Prostate gland (tissue), 2 donors: ENCODE measurements around the gene ZSWIM5. TPM values are rescaled to one million over a fixed set of nuclear protein-coding genes. Genes with fewer than 3 reads are reported as not detected.
A peak's percentile ranks its signal among the peaks of the same experiment; 100 is the strongest.
"Not testable (repeated sequence)": the region's sequence is repeated elsewhere in the genome, so short reads cannot be mapped to it uniquely, and the experiment has no call there.

Source experiments
- DNase-seq: peaks from one replicate; pipeline ENCODE4 v3.0.0-alpha.2; 2019; ENCODE audit warnings: low spot score
- H3K27ac ChIP-seq, 2 donors: fragments of 200-600 bp; sonication (generic); 2 replicates each; pipeline ENCODE4 v1.5.1; 2017 to 2019
- H3K27me3 ChIP-seq: fragments of 200-600 bp; sonication (generic); replicated peaks from 2 replicates; pipeline ENCODE4 v1.5.1; 2019; ENCODE audit not compliant: insufficient read depth
- H3K36me3 ChIP-seq, 2 donors: fragments of 200-600 bp; sonication (generic); 1 replicate in 1 of 2; 2 replicates in 1 of 2; pipeline versions ENCODE4 v1.5.1 to v1.8.1; 2017 to 2019
- H3K4me1 ChIP-seq: fragments of 200-600 bp; sonication (generic); replicated peaks from 2 replicates; pipeline ENCODE4 v1.5.1; 2019
- H3K4me3 ChIP-seq, 2 donors: fragments of 200-600 bp; sonication (generic); 2 replicates each; pipeline ENCODE4 v1.5.1; 2017 to 2019
- H3K9me3 ChIP-seq: fragments of 200-600 bp; sonication (generic); 2 replicates; pipeline ENCODE4 v1.5.1; 2017
- POLR2A ChIP-seq: fragments of 450-650 bp; IDR thresholded peaks from one replicate; pipeline ENCODE4 v1.6.1; 2016; ENCODE audit warnings: antibody characterized with exemption, mild to moderate bottlenecking
- POLR2AphosphoS5 ChIP-seq: sonication (generic); formaldehyde crosslinking; IDR thresholded peaks from one replicate; pipeline ENCODE4 v1.6.1; 2017; ENCODE audit warnings: antibody characterized with exemption
- WGBS: methylation state at CpG from one replicate; pipeline ENCODE4 v1.1.5; 2018; 5-methylcytosine and 5-hydroxymethylcytosine counted together
- intact Hi-C: fragments of 100-400 bp; cut with DNase I; formaldehyde crosslinking; loops from one replicate; pipeline ENCODE4 v1.14.2; 2022
- total RNA-seq, 2 donors: library from RNA; depleted of rRNA; stranded (reverse); fragments of >200 nt; gene quantifications; one replicate each; pipeline ENCODE4 v1.1.0, GENCODE V29; 2016
- TF ChIP-seq, protein P1 (sequence below), 4 experiments: fragments of 200-600 bp in 2 of 4; fragments of 450-650 bp in 2 of 4; sonication (generic) in 2 of 4; IDR thresholded peaks; 1 replicate in 3 of 4; 2 replicates in 1 of 4; pipeline ENCODE4 v1.5.1; 2016 to 2019; ENCODE audit warnings: antibody characterized with exemption in 4 of 4, mild to moderate bottlenecking in 2 of 4, moderate library complexity in 2 of 4

Gene ZSWIM5
- total RNA-seq, 2 donors from 2014 or later, result 7.2 to 18.6 TPM

GRCh38 chr1:44985747-44986359 lies 220.6 kb downstream of the ZSWIM5 start:
- DNase-seq, result no peak
- Histone ChIP-seq H3K4me1 (peaks cover 5% of the 10 kb centered on the region), H3K9me3 (no peaks in the 10 kb centered on the region), H3K4me3 (peak overlapping the region; percentile 65 to 68), H3K27me3 (no peaks in the 10 kb centered on the region), H3K27ac (peak overlapping the region; percentile 38 to 58), H3K36me3 (no peaks in the 10 kb centered on the region)
- TF ChIP-seq POLR2AphosphoS5 (no peak), POLR2A (no peak)
- TF ChIP-seq, protein P1, sequence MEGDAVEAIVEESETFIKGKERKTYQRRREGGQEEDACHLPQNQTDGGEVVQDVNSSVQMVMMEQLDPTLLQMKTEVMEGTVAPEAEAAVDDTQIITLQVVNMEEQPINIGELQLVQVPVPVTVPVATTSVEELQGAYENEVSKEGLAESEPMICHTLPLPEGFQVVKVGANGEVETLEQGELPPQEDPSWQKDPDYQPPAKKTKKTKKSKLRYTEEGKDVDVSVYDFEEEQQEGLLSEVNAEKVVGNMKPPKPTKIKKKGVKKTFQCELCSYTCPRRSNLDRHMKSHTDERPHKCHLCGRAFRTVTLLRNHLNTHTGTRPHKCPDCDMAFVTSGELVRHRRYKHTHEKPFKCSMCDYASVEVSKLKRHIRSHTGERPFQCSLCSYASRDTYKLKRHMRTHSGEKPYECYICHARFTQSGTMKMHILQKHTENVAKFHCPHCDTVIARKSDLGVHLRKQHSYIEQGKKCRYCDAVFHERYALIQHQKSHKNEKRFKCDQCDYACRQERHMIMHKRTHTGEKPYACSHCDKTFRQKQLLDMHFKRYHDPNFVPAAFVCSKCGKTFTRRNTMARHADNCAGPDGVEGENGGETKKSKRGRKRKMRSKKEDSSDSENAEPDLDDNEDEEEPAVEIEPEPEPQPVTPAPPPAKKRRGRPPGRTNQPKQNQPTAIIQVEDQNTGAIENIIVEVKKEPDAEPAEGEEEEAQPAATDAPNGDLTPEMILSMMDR (IDR thresholded peaks at IDR 0.05), result no peak
- intact Hi-C loops, result loop anchor here (5.0 kb wide), 1 partner anchor 144 kb away; the partner anchor contains the start of gene PTCH2
- WGBS, result 3% methylated on average over 19 of the region's 19 CpGs

DNA sequence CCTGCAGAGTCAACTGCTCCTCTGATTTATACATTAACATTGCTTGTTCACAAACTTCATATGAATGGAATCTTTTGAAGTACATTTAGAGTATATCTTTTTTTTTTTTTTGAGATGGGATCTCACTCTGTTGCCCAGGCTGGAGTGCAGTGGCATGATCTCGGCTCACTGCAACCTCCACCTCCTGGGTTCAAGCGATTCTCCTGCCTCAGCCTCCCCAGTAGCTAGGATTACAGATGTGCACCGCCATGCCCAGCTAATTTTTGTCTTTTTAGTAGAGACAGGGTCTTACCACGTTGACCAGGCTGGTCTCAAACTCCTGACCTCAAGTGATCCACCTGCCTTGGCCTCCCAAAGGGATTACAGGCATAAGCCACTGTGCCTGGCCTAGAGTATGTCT lies 229.0 kb downstream of the ZSWIM5 start:
- DNase-seq, H3K36me3 ChIP-seq, H3K4me3 ChIP-seq, H3K27me3 ChIP-seq, H3K4me1 ChIP-seq, H3K27ac ChIP-seq, intact Hi-C loops, H3K9me3 ChIP-seq: not testable (repeated sequence)
- 97% methylated on average over 4 of the region's 4 CpGs for WGBS

DNA sequence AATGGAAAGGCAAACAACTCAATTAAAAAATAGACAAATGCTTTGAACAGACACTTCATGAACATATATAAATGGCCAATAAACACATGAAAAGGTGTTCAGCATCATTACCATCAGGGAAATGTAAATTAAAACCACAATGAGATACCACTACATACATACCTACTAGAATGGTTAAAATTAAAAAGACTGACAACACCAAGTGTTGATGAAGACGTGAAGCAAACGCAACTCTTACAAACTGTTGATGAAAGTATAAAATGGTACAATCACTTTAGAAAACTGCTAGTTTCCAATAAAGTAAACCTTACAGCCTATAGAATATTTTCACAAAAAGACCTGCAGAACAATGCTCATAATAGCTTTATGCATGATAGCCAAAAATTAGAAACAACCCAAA lies 230.2 kb downstream of the ZSWIM5 start:
- H3K27ac ChIP-seq, result no peak overlapping the region
- H3K36me3 ChIP-seq, result no peaks in the 10 kb centered on the region
- no peak for DNase-seq
- TF ChIP-seq, protein P1 (IDR thresholded peaks at IDR 0.05), result no peak
- WGBS, result 99% methylated on average over 2 of the region's 2 CpGs
- no peaks in the 10 kb centered on the region for H3K4me1 ChIP-seq
- H3K27me3 ChIP-seq, result no peaks in the 10 kb centered on the region
- H3K4me3 ChIP-seq, result no peak overlapping the region
- no peaks in the 10 kb centered on the region for H3K9me3 ChIP-seq
- intact Hi-C loops, result no loop called here

- no peaks in the 10 kb centered on the region for H3K27me3 ChIP-seq
- TF ChIP-seq POLR2A (no peak), POLR2AphosphoS5 (no peak)
- TF ChIP-seq, protein P1 (IDR thresholded peaks at IDR 0.05), result no peak
- H3K27ac ChIP-seq, result no peak overlapping the region
- intact Hi-C loops, result no loop called here
- H3K4me3 ChIP-seq, result no peak overlapping the region
- H3K36me3 ChIP-seq, result no peaks in the 10 kb centered on the region
- H3K9me3 ChIP-seq, result no peaks in the 10 kb centered on the region
- H3K4me1 ChIP-seq, result no peaks in the 10 kb centered on the region
- 96% methylated on average over 1 of the region's 1 CpG for WGBS
- no peak for DNase-seq
Observed at GRCh38 chr1:44973645-44974044, 232.8 kb downstream of the ZSWIM5 start.

DNA sequence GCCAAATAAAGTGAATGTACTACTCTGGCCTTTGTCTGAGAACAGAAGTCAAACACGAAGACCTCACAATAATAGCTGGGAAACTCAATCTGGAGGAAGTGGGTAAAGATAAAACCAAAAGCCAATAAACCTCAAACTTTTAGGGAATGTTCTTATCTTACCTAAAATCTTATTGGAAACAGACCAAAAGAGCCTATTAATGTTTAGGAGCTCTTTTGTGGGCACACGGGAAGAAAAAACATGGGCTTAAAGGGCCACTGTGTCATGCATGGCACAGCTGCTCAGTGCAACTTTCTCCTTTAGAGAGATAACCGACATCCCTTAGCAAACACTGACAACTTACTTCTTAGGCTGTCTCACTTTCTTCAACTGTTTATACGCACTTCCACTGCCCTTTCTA lies 236.1 kb downstream of the ZSWIM5 start:
- no peak for DNase-seq
- H3K36me3 ChIP-seq, result no peaks in the 10 kb centered on the region
- no peak overlapping the region for H3K27ac ChIP-seq
- whole genome bisulfite sequencing, result 25% methylated on average over 4 of the region's 4 CpGs
- H3K4me1 ChIP-seq, result no peaks in the 10 kb centered on the region
- no peak overlapping the region for H3K4me3 ChIP-seq
- TF ChIP-seq POLR2AphosphoS5 (no peak), POLR2A (no peak)
- TF ChIP-seq, protein P1 (IDR thresholded peaks at IDR 0.05), result no peak
- no peaks in the 10 kb centered on the region for H3K9me3 ChIP-seq
- no peaks in the 10 kb centered on the region for H3K27me3 ChIP-seq
- intact Hi-C loops, result no loop called here

Other genes starting within 250 kb of the ZSWIM5 start
- 10 to 100 TPM; 17.5 to 19.3 TPM for gene EIF2B3, start 220.0 kb downstream of the ZSWIM5 start, total RNA-seq
- gene HECTD3, start 195.3 kb downstream of the ZSWIM5 start, total RNA-seq, result 10 to 100 TPM; 26.4 to 60.4 TPM
- 100 to 1,000 TPM in 1 of 2 donors, 10 to 100 TPM in 1; 57.7 to 152 TPM for gene UROD, start 194.4 kb downstream of the ZSWIM5 start, total RNA-seq
- 1 to 10 TPM in 1 of 2 donors, under 1 TPM in 1; 0.41 to 1.5 TPM for gene HPDL, start 120.3 kb upstream of the ZSWIM5 start, total RNA-seq
- 10 to 100 TPM; 14.8 to 15.7 TPM for gene TOE1, start 133.6 kb upstream of the ZSWIM5 start, total RNA-seq
- gene MUTYH, start 133.8 kb upstream of the ZSWIM5 start, total RNA-seq, result 10 to 100 TPM; 20.1 to 27.4 TPM